ENCODE results near the gene ARL2. TPM values are rescaled to one million over a fixed set of nuclear protein-coding genes. Genes with fewer than 3 reads are reported as not detected.

The ARL2 gene
- polyA plus RNA-seq, 1 of the 3 experiments (the other 2 are of a cell fraction) = 252 TPM

- peak; percentile 64 for DNase-seq
- H3F3A ChIP-seq (replicated peaks; ENCODE audit: insufficient read depth) = no peaks in the 10 kb centered on the region
- no peaks in the 10 kb centered on the region for H4K20me1 ChIP-seq (ENCODE audit: insufficient read depth)
- TF ChIP-seq TAF1 (IDR thresholded peaks at IDR 0.05; ENCODE audit: borderline replicate concordance, low read depth, low read length) = no peak
- TF ChIP-seq, protein P1, sequence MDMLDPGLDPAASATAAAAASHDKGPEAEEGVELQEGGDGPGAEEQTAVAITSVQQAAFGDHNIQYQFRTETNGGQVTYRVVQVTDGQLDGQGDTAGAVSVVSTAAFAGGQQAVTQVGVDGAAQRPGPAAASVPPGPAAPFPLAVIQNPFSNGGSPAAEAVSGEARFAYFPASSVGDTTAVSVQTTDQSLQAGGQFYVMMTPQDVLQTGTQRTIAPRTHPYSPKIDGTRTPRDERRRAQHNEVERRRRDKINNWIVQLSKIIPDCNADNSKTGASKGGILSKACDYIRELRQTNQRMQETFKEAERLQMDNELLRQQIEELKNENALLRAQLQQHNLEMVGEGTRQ (IDR thresholded peaks at IDR 0.05; ENCODE audit: borderline replicate concordance, low read depth, low read length) = no peak
- TF ChIP-seq, protein P2, sequence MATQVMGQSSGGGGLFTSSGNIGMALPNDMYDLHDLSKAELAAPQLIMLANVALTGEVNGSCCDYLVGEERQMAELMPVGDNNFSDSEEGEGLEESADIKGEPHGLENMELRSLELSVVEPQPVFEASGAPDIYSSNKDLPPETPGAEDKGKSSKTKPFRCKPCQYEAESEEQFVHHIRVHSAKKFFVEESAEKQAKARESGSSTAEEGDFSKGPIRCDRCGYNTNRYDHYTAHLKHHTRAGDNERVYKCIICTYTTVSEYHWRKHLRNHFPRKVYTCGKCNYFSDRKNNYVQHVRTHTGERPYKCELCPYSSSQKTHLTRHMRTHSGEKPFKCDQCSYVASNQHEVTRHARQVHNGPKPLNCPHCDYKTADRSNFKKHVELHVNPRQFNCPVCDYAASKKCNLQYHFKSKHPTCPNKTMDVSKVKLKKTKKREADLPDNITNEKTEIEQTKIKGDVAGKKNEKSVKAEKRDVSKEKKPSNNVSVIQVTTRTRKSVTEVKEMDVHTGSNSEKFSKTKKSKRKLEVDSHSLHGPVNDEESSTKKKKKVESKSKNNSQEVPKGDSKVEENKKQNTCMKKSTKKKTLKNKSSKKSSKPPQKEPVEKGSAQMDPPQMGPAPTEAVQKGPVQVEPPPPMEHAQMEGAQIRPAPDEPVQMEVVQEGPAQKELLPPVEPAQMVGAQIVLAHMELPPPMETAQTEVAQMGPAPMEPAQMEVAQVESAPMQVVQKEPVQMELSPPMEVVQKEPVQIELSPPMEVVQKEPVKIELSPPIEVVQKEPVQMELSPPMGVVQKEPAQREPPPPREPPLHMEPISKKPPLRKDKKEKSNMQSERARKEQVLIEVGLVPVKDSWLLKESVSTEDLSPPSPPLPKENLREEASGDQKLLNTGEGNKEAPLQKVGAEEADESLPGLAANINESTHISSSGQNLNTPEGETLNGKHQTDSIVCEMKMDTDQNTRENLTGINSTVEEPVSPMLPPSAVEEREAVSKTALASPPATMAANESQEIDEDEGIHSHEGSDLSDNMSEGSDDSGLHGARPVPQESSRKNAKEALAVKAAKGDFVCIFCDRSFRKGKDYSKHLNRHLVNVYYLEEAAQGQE (IDR thresholded peaks at IDR 0.05; ENCODE audit: low read depth, low read length) = peak; percentile 59; the same call in 1 of the 2 replicates
- TF ChIP-seq GABPA (IDR thresholded peaks at IDR 0.05; ENCODE audit: low read depth) = no peak
- no peak for TF ChIP-seq MXI1 (IDR thresholded peaks at IDR 0.05; ENCODE audit: low read depth, low read length)
- TF ChIP-seq NFIC (IDR thresholded peaks at IDR 0.05; ENCODE audit: borderline replicate concordance) = no peak
- no peak for TF ChIP-seq RCOR1 (IDR thresholded peaks at IDR 0.05; ENCODE audit: low read length)
- TF ChIP-seq POLR2AphosphoS5 (IDR thresholded peaks at IDR 0.05; ENCODE audit: low read depth, low read length) = no peak
- TF ChIP-seq, protein P3, sequence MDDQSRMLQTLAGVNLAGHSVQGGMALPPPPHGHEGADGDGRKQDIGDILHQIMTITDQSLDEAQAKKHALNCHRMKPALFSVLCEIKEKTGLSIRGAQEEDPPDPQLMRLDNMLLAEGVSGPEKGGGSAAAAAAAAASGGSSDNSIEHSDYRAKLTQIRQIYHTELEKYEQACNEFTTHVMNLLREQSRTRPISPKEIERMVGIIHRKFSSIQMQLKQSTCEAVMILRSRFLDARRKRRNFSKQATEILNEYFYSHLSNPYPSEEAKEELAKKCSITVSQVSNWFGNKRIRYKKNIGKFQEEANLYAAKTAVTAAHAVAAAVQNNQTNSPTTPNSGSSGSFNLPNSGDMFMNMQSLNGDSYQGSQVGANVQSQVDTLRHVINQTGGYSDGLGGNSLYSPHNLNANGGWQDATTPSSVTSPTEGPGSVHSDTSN (IDR thresholded peaks at IDR 0.05) = no peak
- TF ChIP-seq, protein P4, sequence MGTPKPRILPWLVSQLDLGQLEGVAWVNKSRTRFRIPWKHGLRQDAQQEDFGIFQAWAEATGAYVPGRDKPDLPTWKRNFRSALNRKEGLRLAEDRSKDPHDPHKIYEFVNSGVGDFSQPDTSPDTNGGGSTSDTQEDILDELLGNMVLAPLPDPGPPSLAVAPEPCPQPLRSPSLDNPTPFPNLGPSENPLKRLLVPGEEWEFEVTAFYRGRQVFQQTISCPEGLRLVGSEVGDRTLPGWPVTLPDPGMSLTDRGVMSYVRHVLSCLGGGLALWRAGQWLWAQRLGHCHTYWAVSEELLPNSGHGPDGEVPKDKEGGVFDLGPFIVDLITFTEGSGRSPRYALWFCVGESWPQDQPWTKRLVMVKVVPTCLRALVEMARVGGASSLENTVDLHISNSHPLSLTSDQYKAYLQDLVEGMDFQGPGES (IDR thresholded peaks at IDR 0.05; ENCODE audit: low read depth, low read length) = no peak
- TF ChIP-seq SMC3 (IDR thresholded peaks at IDR 0.05; ENCODE audit: low read depth, low read length) = peak; percentile 32
- TF ChIP-seq SIN3A (IDR thresholded peaks at IDR 0.05; ENCODE audit: borderline replicate concordance, low read depth, low read length) = no peak
- TF ChIP-seq FOSL2 (IDR thresholded peaks at IDR 0.05; ENCODE audit: borderline replicate concordance, low read depth) = no peak
- no peak for TF ChIP-seq RFX5 (IDR thresholded peaks at IDR 0.05; ENCODE audit: low read length)
- TF ChIP-seq EP300 (IDR thresholded peaks at IDR 0.05; ENCODE audit: borderline replicate concordance in 1 of 2, low read depth in 1 of 2, low read length in 1 of 2) = no peak
- TF ChIP-seq TEAD4 (IDR thresholded peaks at IDR 0.05; ENCODE audit: borderline replicate concordance, insufficient read depth) = no peak
- no peak for TF ChIP-seq FOXM1 (IDR thresholded peaks at IDR 0.05; ENCODE audit: low read depth)
- TF ChIP-seq CHD2 (IDR thresholded peaks at IDR 0.05; ENCODE audit: low read length, partially characterized antibody) = no peak
- no peak for TF ChIP-seq RXRA (IDR thresholded peaks at IDR 0.05; ENCODE audit: borderline replicate concordance, low read depth)
- TF ChIP-seq, protein P5, sequence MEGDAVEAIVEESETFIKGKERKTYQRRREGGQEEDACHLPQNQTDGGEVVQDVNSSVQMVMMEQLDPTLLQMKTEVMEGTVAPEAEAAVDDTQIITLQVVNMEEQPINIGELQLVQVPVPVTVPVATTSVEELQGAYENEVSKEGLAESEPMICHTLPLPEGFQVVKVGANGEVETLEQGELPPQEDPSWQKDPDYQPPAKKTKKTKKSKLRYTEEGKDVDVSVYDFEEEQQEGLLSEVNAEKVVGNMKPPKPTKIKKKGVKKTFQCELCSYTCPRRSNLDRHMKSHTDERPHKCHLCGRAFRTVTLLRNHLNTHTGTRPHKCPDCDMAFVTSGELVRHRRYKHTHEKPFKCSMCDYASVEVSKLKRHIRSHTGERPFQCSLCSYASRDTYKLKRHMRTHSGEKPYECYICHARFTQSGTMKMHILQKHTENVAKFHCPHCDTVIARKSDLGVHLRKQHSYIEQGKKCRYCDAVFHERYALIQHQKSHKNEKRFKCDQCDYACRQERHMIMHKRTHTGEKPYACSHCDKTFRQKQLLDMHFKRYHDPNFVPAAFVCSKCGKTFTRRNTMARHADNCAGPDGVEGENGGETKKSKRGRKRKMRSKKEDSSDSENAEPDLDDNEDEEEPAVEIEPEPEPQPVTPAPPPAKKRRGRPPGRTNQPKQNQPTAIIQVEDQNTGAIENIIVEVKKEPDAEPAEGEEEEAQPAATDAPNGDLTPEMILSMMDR (IDR thresholded peaks at IDR 0.05) = peak; percentile 44
- no peak for TF ChIP-seq GATA2 (CRISPR knock-in tag; IDR thresholded peaks at IDR 0.05)
- TF ChIP-seq, protein P6, sequence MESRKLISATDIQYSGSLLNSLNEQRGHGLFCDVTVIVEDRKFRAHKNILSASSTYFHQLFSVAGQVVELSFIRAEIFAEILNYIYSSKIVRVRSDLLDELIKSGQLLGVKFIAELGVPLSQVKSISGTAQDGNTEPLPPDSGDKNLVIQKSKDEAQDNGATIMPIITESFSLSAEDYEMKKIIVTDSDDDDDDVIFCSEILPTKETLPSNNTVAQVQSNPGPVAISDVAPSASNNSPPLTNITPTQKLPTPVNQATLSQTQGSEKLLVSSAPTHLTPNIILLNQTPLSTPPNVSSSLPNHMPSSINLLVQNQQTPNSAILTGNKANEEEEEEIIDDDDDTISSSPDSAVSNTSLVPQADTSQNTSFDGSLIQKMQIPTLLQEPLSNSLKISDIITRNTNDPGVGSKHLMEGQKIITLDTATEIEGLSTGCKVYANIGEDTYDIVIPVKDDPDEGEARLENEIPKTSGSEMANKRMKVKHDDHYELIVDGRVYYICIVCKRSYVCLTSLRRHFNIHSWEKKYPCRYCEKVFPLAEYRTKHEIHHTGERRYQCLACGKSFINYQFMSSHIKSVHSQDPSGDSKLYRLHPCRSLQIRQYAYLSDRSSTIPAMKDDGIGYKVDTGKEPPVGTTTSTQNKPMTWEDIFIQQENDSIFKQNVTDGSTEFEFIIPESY (IDR thresholded peaks at IDR 0.05; ENCODE audit: borderline replicate concordance, low read depth) = no peak
Observed at GRCh38 chr11:64996710-64997380, 17.1 kb upstream of the ARL2 start, which contains the start of gene BATF2. TSS of gene BATF2 (minus strand) at chr11:64996971. CDS start at chr11:64996914, 57 bp downstream.

More at GRCh38 chr11:64996710-64997380, 17.1 kb upstream of the ARL2 start, which contains the start of gene BATF2:
- Histone ChIP-seq H3K9ac (no peak within 1 kb of the TSS), H3K4me3 (ENCODE audit: low read depth in 2 of 2, low read length in 1 of 2) (no peak within 1 kb of the TSS), H3K9me3 (no peaks in the 10 kb centered on the region), H3K79me2 (ENCODE audit: insufficient read depth) (no peaks in the 10 kb centered on the region), H3K36me3 (replicated peaks in 1 of 2; ENCODE audit: control insufficient read depth in 1 of 2, insufficient read depth in 2 of 2, low read length in 1 of 2) (no peaks in the 10 kb centered on the region), H3K4me1 (ENCODE audit: control insufficient read depth in 1 of 2, insufficient read depth in 2 of 2, low read depth in 1 of 2, low read length in 1 of 2) (no peaks in the 10 kb centered on the region; a peak in 1 of 4 replicates), H3K27ac (ENCODE audit: low read depth in 2 of 2, low read length in 1 of 2) (no peak within 1 kb of the TSS), H2AFZ (ENCODE audit: low read depth) (no peak within 1 kb of the TSS), H3K27me3 (ENCODE audit: insufficient read depth) (no peaks in the 10 kb centered on the region), H3K4me2 (no peak within 1 kb of the TSS), H3K9me2 (no peaks in the 10 kb centered on the region)
- WGBS (ENCODE audit: low lambda C conversion rate) = 58% methylated on average over 6 of the region's 9 CpGs
- POLR2A ChIA-PET = interaction anchor here (0.9 kb wide), 1 partner anchor 72 kb away, joined by 3 read pairs; the partner anchor contains the start of gene PPP2R5B
- CTCF ChIA-PET = interaction anchor here (0.7 to 2.0 kb wide), 9 partner anchors 11 to 150 kb away, joined by 3 to 7 read pairs (median 3); partner anchors contain the start of genes ARL2 and SNX15
